WTC11 (cell line): ENCODE data around the gene SLC2A5.

Experiments used
- CREM ChIP-seq: sonication (generic); formaldehyde crosslinking; IDR thresholded peaks from 2 replicates; pipeline ENCODE4 v1.8.1; 2022; ENCODE audit warnings: mild to moderate bottlenecking, missing genetic modification reagents, moderate library complexity
- CTCF ChIP-seq: fragments of 200-600 bp; IDR thresholded peaks from 2 replicates; pipeline ENCODE4 v1.8.0; 2022; ENCODE audit warnings: antibody characterized with exemption
- ELF4 ChIP-seq: sonication (generic); formaldehyde crosslinking; IDR thresholded peaks from 2 replicates; pipeline ENCODE4 v1.8.1; 2022; ENCODE audit warnings: low read depth, mild to moderate bottlenecking, moderate library complexity, missing genetic modification reagents
- ESRRA ChIP-seq: sonication (generic); formaldehyde crosslinking; IDR thresholded peaks from 2 replicates; pipeline ENCODE4 v1.8.1; 2022; ENCODE audit warnings: mild to moderate bottlenecking, missing genetic modification reagents, borderline replicate concordance
- JUN ChIP-seq: sonication (generic); formaldehyde crosslinking; IDR thresholded peaks from 2 replicates; pipeline ENCODE4 v1.8.0; 2023; ENCODE audit warnings: mild to moderate bottlenecking, missing genetic modification reagents
- MXD4 ChIP-seq: fragments of 250-450 bp; sonication (Bioruptor Pico); IDR thresholded peaks from 2 replicates; pipeline ENCODE4 v1.8.0; 2021; ENCODE audit warnings: mild to moderate bottlenecking, moderate library complexity, borderline replicate concordance
- SMAD3 ChIP-seq: sonication (generic); formaldehyde crosslinking; IDR thresholded peaks from 2 replicates; pipeline ENCODE4 v1.8.0; 2022; ENCODE audit warnings: missing genetic modification reagents, mild to moderate bottlenecking, borderline replicate concordance
- ZNF281 ChIP-seq: sonication (generic); formaldehyde crosslinking; IDR thresholded peaks from 2 replicates; pipeline ENCODE4 v1.8.0; 2023; ENCODE audit warnings: mild to moderate bottlenecking, missing genetic modification reagents
- TF ChIP-seq, protein P1 (sequence below): sonication (generic); formaldehyde crosslinking; IDR thresholded peaks from 2 replicates; pipeline ENCODE4 v1.8.1; 2023; ENCODE audit warnings: mild to moderate bottlenecking, missing genetic modification reagents, moderate library complexity
- TF ChIP-seq, protein P2 (sequence below): sonication (generic); formaldehyde crosslinking; IDR thresholded peaks from 2 replicates; pipeline ENCODE4 v1.8.0; 2022; ENCODE audit warnings: mild to moderate bottlenecking, missing genetic modification reagents
- TF ChIP-seq, protein P3 (sequence below): fragments of 250-450 bp; sonication (Bioruptor Pico); IDR thresholded peaks from 2 replicates; pipeline ENCODE4 v2.1.2; 2022; ENCODE audit warnings: mild to moderate bottlenecking, moderate library complexity

DNA sequence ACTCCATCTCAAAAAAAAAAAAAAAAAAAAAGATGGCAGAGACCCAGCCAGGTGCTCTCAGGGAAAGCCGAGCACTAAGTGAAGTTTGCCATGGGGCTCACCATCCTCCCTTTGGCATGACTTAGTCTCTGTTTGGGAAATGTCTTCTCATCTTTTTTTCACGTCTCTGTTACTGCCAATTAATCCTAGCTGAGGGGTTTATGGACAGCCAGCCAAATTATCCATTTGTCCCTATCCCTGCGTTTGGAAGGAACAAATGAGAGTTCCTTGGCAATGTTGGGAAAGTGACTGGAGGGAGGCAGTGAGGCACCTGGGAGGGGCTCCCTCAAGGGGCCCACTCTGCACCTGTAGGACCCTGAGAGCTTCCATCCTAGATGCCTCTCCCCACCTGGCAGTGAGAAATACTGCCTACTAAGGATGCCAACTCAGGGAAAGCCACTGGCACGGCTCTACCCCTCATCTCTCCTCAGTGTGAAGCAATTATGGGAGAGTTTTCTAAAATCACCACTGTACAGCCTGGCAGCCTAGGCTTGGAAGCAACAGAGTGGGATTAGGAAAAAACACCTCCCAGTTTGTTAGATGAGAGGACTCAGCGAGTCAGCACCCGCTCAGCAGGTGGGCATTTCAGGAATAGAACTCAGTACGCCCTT is 23.4 kb downstream of the SLC2A5 start:
- TF ChIP-seq CTCF: no peak
- TF ChIP-seq, protein P1, sequence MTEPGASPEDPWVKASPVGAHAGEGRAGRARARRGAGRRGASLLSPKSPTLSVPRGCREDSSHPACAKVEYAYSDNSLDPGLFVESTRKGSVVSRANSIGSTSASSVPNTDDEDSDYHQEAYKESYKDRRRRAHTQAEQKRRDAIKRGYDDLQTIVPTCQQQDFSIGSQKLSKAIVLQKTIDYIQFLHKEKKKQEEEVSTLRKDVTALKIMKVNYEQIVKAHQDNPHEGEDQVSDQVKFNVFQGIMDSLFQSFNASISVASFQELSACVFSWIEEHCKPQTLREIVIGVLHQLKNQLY (CRISPR knock-in tag): no peak
- TF ChIP-seq JUN (CRISPR knock-in tag): no peak
- TF ChIP-seq ELF4 (CRISPR knock-in tag): no peak
- TF ChIP-seq ESRRA (CRISPR knock-in tag): no peak
- TF ChIP-seq CREM (CRISPR knock-in tag): no peak
- no peak for TF ChIP-seq SMAD3 (CRISPR knock-in tag)
- TF ChIP-seq, protein P2, sequence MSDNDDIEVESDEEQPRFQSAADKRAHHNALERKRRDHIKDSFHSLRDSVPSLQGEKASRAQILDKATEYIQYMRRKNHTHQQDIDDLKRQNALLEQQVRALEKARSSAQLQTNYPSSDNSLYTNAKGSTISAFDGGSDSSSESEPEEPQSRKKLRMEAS (CRISPR knock-in tag): no peak
- TF ChIP-seq ZNF281 (CRISPR knock-in tag): no peak
- TF ChIP-seq MXD4 (CRISPR knock-in tag): no peak
- TF ChIP-seq, protein P3, sequence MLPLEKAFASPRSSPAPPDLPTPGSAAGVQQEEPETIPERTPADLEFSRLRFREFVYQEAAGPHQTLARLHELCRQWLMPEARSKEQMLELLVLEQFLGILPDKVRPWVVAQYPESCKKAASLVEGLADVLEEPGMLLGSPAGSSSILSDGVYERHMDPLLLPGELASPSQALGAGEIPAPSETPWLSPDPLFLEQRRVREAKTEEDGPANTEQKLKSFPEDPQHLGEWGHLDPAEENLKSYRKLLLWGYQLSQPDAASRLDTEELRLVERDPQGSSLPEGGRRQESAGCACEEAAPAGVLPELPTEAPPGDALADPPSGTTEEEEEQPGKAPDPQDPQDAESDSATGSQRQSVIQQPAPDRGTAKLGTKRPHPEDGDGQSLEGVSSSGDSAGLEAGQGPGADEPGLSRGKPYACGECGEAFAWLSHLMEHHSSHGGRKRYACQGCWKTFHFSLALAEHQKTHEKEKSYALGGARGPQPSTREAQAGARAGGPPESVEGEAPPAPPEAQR (CRISPR knock-in tag): no peak
